Measurements from ENCODE around the gene SYNE2.

Gene SYNE2

DNA sequence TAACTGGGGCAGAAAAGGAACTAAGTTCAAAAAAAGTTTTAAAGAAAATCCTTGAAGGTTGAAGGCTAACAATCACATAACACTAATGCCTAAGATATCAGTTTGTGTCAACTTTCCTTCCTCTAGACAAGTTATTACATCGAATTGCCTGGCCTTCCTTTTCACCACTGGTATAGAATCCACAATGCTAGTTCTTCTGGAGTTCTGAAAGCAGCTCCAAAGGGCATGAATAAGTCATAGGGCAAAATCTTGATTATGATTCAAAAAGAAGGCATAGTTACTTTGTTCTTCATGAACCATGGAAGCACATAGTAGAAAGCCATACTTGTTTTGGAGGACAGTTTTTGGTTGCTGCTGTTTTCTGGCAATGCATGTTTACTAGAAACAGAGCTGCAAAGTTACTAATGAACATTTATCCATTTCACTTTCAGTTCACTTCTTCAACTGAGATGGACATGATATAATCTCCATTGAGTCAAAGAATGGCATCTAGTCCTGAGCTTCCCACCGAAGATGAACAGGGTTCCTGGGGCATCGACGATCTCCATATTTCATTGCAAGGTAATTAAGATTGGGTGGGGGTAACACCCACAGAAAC, 56.0 kb downstream of the SYNE2 start:
- no peaks in the 10 kb centered on the region for H3K79me2 ChIP-seq
- H3K27me3 ChIP-seq (ENCODE audit: control insufficient read depth, insufficient read depth, low read length) = no peaks in the 10 kb centered on the region
- no peak overlapping the region for H3K27ac ChIP-seq
- H3K4me3 ChIP-seq (ENCODE audit: low read depth, low read length) = no peak overlapping the region
- no peak overlapping the region for H3K4me2 ChIP-seq (ENCODE audit: low read length)
- no peak for TF ChIP-seq CTCF (IDR thresholded peaks at IDR 0.05)
- H2AFZ ChIP-seq = no peak overlapping the region
- H3K9me3 ChIP-seq (ENCODE audit: control insufficient read depth, low read length) = no peaks in the 10 kb centered on the region
- H3K9ac ChIP-seq = no peak overlapping the region
- no peaks in the 10 kb centered on the region for H3K36me3 ChIP-seq (ENCODE audit: control insufficient read depth, insufficient read depth, low read length)
- H3K4me1 ChIP-seq = no peaks in the 10 kb centered on the region

DNA sequence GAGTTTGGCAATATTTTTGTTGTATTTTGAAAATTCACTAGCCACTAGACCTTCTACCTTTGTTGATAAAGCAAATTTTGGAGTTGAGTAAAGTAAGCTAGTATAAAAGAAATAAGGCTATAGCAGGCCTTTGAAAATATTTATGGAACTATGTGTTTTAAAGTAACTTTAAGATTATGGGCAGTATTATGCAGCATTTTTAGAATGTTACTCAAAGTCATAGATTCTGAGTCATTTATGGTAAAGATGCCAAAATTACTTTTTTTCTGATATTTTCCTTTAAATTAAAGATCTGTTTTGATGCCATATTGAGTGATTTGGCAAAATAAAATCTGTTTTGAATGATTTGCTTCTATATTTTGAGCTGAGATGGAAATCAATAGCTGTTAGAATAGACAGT, 57.2 kb downstream of the SYNE2 start:
- Histone ChIP-seq H3K27me3 (ENCODE audit: control insufficient read depth, insufficient read depth, low read length) (no peaks in the 10 kb centered on the region), H3K27ac (no peak overlapping the region), H3K4me2 (ENCODE audit: low read length) (no peak overlapping the region), H3K4me3 (ENCODE audit: low read depth, low read length) (no peak overlapping the region), H3K36me3 (ENCODE audit: control insufficient read depth, insufficient read depth, low read length) (no peaks in the 10 kb centered on the region), H3K9ac (no peak overlapping the region), H3K4me1 (no peaks in the 10 kb centered on the region), H2AFZ (no peak overlapping the region), H3K79me2 (no peaks in the 10 kb centered on the region), H3K9me3 (ENCODE audit: control insufficient read depth, low read length) (no peaks in the 10 kb centered on the region)
- TF ChIP-seq CTCF (IDR thresholded peaks at IDR 0.05) = no peak

DNA sequence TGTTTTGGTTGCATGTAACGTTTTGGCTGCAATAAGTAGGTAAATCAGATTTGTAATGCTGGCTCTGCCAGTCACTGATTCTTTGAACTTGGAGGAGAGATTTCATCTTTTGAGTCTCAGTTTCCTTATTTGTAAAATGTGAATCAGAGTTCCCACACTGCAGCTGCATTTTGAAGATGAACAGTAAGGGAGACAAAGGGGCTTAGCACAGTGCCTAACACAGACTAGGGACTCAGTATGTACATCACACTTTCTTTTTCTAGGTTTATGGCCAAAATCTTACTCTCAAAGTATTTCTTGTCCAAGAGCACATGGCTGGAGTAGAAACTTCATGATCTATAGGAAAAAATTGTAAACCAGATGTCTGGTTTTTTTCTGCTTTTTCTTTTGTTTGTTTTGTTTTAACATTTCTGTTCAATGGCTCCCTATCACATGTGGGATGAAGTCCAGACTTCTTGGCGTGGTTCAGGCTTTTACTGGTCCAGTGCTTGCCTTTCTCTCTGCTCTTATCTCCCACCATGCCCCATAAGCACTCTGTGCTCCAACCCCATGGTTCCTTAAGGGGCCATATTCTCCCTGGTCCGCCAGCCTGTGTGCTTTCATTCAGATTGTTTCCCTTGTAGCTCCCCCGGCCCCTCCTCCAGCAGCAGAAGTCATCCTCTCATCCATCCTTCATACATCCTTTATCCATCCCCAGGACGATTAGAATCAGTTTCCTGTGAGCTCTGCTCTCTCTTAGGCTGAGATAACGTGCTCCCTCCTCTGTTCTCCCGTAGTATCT, 58.0 kb downstream of the SYNE2 start:
- no peaks in the 10 kb centered on the region for H3K4me1 ChIP-seq
- no peaks in the 10 kb centered on the region for H3K79me2 ChIP-seq
- H3K36me3 ChIP-seq (ENCODE audit: control insufficient read depth, insufficient read depth, low read length) = no peaks in the 10 kb centered on the region
- TF ChIP-seq CTCF (IDR thresholded peaks at IDR 0.05) = no peak
- no peaks in the 10 kb centered on the region for H3K27me3 ChIP-seq (ENCODE audit: control insufficient read depth, insufficient read depth, low read length)
- no peak overlapping the region for H3K4me2 ChIP-seq (ENCODE audit: low read length)
- no peaks in the 10 kb centered on the region for H3K9me3 ChIP-seq (ENCODE audit: control insufficient read depth, low read length)
- no peak overlapping the region for H2AFZ ChIP-seq
- no peak overlapping the region for H3K9ac ChIP-seq
- no peak overlapping the region for H3K27ac ChIP-seq
- H3K4me3 ChIP-seq (ENCODE audit: low read depth, low read length) = no peak overlapping the region

DNA sequence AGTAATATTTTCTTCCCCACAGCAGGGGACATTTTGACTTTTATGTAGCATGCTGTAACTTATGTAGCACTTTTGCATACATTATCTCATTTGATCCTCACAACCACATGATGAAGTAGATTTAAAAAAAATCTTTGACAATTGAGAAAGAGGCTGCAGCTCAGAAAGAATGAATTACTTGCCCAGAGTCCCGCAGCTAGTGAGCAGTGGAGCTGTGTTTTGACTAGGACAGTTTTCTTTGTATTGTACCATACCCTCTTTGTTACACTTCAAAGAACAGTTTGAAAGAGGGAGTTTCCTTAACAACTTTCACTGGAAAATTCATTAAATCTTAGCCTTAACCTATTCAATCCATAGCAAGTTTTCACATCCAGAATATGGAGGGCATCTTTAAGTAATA, 58.6 kb downstream of the SYNE2 start:
- TF ChIP-seq CTCF (IDR thresholded peaks at IDR 0.05) = no peak
- no peak overlapping the region for H3K9ac ChIP-seq
- no peak overlapping the region for H3K4me3 ChIP-seq (ENCODE audit: low read depth, low read length)
- H2AFZ ChIP-seq = no peak overlapping the region
- H3K36me3 ChIP-seq (ENCODE audit: control insufficient read depth, insufficient read depth, low read length) = no peaks in the 10 kb centered on the region
- H3K4me1 ChIP-seq = no peaks in the 10 kb centered on the region
- no peaks in the 10 kb centered on the region for H3K27me3 ChIP-seq (ENCODE audit: control insufficient read depth, insufficient read depth, low read length)
- H3K9me3 ChIP-seq (ENCODE audit: control insufficient read depth, low read length) = no peaks in the 10 kb centered on the region
- no peak overlapping the region for H3K4me2 ChIP-seq (ENCODE audit: low read length)
- H3K79me2 ChIP-seq = no peaks in the 10 kb centered on the region
- H3K27ac ChIP-seq = no peak overlapping the region

GRCh38 chr14:63912286-63912685, 59.5 kb downstream of the SYNE2 start:
- no peak overlapping the region for H3K27ac ChIP-seq
- H3K27me3 ChIP-seq (ENCODE audit: control insufficient read depth, insufficient read depth, low read length) = no peaks in the 10 kb centered on the region
- no peaks in the 10 kb centered on the region for H3K9me3 ChIP-seq (ENCODE audit: control insufficient read depth, low read length)
- no peaks in the 10 kb centered on the region for H3K36me3 ChIP-seq (ENCODE audit: control insufficient read depth, insufficient read depth, low read length)
- H3K4me1 ChIP-seq = no peaks in the 10 kb centered on the region
- no peak overlapping the region for H3K4me3 ChIP-seq (ENCODE audit: low read depth, low read length)
- no peak overlapping the region for H2AFZ ChIP-seq
- no peak overlapping the region for H3K4me2 ChIP-seq (ENCODE audit: low read length)
- H3K9ac ChIP-seq = no peak overlapping the region
- H3K79me2 ChIP-seq = no peaks in the 10 kb centered on the region
- TF ChIP-seq CTCF (IDR thresholded peaks at IDR 0.05) = no peak
